AG10803 (cell line): ENCODE data around the gene HSPA1B.
"Not testable (repeated sequence)": the region's sequence is repeated elsewhere in the genome, so short reads cannot be mapped to it uniquely, and the experiment has no call there.

Source experiments
- DNase-seq: peaks from one replicate; pipeline ENCODE4 v3.0.0; 2010; ENCODE audit warnings: low read depth
- H3K4me3 ChIP-seq: 2 replicates; pipeline ENCODE4 v1.5.1; 2011; ENCODE audit warnings: mild to moderate bottlenecking, low read length, control low read depth
- CTCF ChIP-seq: conservative IDR thresholded peaks from 2 replicates; pipeline ENCODE4 v1.5.1; 2011; ENCODE audit warnings: mild to moderate bottlenecking, low read length, control low read depth, inconsistent platforms

The HSPA1B gene

GRCh38 chr6:31805939-31806469 is 21.5 kb upstream of the HSPA1B start:
- no peak for DNase-seq
- no peak for TF ChIP-seq CTCF
- peak overlapping the region; percentile 77 for H3K4me3 ChIP-seq

- peak within 1 kb of the TSS; percentile 77 for H3K4me3 ChIP-seq
- TF ChIP-seq CTCF, result peak; percentile 30
- DNase-seq, result peak; percentile 97
Observed at GRCh38 chr6:31806470-31807272, 20.9 kb upstream of the HSPA1B start, which contains the start of gene LSM2. Gene LSM2 (minus strand): TSS chr6:31806966. CDS start chr6:31806757, 209 bp downstream.

- DNase-seq, H3K4me3 ChIP-seq: not testable (repeated sequence)
Observed at GRCh38 chr6:31808599-31808998, 18.9 kb upstream of the HSPA1B start.

DNA sequence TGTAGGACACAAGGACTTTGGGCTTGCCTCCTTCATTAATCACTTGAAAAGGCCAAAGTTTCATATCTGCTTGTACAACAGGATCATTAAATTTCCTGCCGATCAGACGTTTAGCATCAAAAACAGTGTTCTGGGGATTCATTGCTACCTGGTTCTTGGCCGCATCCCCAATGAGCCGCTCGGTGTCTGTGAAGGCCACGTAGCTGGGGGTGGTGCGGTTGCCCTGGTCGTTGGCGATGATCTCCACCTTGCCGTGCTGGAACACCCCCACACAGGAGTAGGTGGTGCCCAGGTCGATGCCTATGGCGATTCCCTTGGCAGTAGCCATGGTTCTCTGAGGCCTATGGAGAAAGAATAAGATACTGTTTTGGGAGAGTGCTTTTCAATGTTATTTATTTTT is 15.9 kb upstream of the HSPA1B start:
- no peak for DNase-seq
- no peak overlapping the region for H3K4me3 ChIP-seq
- no peak for TF ChIP-seq CTCF

GRCh38 chr6:31813465-31813849 is 14.1 kb upstream of the HSPA1B start:
- no peak for DNase-seq
- TF ChIP-seq CTCF, result no peak
- no peak overlapping the region for H3K4me3 ChIP-seq

DNA sequence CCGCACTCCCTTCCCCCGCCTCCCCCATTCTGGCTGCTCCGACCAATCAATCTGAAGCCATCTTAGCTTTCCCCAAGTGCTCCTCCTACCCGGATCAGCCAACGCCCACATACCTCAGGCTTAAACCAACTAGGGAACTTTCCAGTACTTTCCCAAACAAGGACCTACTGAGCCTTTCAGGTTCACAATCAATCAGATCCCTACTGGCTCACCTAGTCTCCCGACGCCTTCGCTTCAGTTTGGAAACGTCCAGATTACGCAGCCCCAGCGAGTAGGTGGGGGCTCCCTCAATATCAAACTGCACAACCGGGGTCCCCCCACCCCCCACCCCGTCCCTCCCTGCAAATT is 12.9 kb upstream of the HSPA1B start:
- peak; percentile 98 for DNase-seq
- no peak for TF ChIP-seq CTCF
- H3K4me3 ChIP-seq, result peak overlapping the region; percentile 87

GRCh38 chr6:31815025-31815838 is 12.3 kb upstream of the HSPA1B start, which contains the start of the genes HSPA1A and HSPA1L:
Gene HSPA1A (plus strand): TSS chr6:31815543. CDS start chr6:31815757, 214 bp downstream.
Gene HSPA1L (minus strand): TSS chr6:31815283. CDS start chr6:31811972, 3,311 bp downstream.
- peak; percentile 96 for DNase-seq
- peak within 1 kb of the TSS; percentile 87 for H3K4me3 ChIP-seq
- no peak for TF ChIP-seq CTCF

GRCh38 chr6:31817133-31817928 is 10.2 kb upstream of the HSPA1B start:
- H3K4me3 ChIP-seq, result peak overlapping the region; percentile 70
- DNase-seq, result peak; percentile 44

DNA sequence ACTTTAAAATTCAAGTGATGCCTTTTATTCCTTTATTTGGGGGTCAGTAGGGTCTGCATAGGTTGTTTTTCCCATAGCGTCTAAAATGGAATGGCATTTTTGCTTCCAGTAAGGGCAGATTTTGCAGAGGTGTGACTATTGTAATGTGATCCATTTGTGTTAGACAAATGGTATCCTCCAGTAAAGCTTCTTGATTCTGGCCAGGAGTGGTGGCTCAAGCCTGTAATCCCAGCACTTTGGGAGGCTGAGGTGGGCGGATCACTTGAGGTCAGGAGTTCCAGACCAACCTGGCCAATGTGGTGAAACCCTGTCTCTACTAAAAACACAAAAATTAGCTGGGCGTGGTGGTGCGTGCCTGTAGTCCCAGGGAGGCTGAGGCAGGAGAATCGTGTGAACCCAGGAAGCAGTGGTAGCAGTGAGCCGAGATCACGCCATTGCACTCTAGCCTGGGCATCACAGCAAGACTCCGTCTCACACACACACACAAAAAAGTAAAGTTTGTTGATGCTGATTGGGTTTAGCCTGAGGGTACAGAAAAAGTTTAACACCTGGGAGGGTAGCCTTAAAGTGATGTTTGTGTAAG is 9.5 kb upstream of the HSPA1B start:
- DNase-seq, result not testable (repeated sequence)
- peak overlapping the region; percentile 70 for H3K4me3 ChIP-seq
